Measurements from ENCODE around the gene PSTK.

DNA sequence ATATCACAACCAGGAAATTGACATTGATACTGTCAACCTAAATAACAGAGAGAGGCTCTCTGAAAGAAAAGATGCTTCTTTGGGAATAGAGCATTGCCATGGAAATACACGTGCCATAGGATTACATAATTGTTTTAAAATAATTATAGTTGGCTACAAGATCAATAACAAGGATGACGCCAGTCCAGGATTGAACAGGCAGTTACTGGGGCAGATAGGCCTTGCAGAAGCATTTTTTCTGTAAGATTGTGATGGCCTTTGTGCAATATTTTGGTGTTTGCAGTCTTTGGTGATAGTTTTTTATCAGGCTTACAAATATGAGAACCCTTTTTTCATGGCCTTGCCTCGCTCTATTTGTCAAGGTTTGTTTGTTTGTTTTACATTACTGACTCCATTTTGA is 39.1 kb downstream of the PSTK start:
- TF ChIP-seq CTCF (IDR thresholded peaks at IDR 0.05; ENCODE audit: borderline replicate concordance, extremely low read depth, low read length, poor library complexity, severe bottlenecking) (no peak), EZH2 (IDR thresholded peaks at IDR 0.05; ENCODE audit: borderline replicate concordance, low read depth, low read length, severe bottlenecking) (no peak)
